HL-60/S4 (cell line): ENCODE results near the gene COMMD9.

Experiments used
- in situ Hi-C: fragments of 300-500 bp; cut with MboI; formaldehyde crosslinking; loops from 2 replicates; pipeline ENCODE4 v1.14.3; 2022; ENCODE audit warnings: low sequenced_read_pairs

The COMMD9 gene

DNA sequence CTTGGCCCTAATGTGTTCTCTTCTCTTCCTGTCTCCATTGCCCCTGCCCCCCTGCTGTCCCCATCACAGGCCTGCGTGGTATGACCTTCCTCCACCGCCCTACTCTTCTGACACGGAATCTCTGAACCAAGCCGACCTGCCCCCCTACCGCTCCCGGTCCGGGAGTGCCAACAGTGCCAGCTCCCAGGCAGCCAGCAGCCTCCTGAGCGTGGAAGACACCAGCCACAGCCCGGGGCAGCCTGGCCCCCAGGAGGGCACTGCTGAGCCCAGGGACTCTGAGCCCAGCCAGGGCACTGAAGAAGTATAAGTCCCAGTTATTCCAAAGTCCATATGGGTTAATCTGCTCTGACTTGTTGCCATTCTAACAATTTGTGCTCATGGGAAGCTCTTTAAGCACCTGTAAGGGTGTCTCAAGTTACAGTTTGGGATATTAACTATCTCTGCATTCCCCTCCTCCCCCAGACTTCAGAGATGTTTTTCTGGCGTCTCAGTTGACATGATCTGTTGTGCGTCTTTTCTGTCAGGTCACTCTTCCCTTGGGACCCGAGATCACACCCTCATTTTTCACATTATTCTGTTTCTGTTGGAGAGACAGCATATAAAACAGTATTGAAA lies 60.0 kb downstream of the COMMD9 start:
- in situ Hi-C loops: no loop called here

DNA sequence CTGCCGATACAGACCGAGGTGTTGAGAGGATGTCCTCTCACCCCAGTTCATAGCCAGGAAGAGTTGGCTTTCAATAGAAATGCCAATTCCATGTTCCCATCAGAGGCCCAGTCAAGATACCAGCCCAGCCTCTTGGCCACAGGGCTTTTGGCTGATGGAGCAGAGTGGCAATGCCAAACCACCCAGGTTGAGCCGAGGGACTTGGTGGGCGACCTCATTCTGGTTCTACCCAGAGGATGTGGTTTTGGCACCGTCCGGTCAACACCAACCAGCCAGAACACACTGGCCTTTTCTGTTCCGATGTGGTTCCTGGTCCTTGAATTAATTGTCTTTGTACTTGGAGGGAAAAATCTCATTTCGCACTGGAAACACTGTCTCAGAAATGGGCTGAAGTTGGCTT lies 60.5 kb downstream of the COMMD9 start:
- in situ Hi-C loops: no loop called here

DNA sequence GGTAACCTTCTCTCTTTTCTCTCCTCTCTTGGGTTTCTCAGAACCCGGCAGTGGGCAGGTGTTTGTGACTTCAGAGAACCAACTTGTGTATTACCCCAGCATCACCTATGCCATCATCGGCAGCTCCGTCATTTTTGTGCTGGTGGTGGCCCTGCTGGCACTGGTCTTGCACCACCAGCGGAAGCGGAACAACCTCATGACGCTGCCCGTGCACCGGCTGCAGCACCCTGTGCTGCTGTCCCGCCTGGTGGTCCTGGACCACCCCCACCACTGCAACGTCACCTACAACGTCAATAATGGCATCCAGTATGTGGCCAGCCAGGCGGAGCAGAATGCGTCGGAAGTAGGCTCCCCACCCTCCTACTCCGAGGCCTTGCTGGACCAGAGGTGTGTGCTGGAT lies 62.2 kb downstream of the COMMD9 start:
- in situ Hi-C loops: no loop called here

DNA sequence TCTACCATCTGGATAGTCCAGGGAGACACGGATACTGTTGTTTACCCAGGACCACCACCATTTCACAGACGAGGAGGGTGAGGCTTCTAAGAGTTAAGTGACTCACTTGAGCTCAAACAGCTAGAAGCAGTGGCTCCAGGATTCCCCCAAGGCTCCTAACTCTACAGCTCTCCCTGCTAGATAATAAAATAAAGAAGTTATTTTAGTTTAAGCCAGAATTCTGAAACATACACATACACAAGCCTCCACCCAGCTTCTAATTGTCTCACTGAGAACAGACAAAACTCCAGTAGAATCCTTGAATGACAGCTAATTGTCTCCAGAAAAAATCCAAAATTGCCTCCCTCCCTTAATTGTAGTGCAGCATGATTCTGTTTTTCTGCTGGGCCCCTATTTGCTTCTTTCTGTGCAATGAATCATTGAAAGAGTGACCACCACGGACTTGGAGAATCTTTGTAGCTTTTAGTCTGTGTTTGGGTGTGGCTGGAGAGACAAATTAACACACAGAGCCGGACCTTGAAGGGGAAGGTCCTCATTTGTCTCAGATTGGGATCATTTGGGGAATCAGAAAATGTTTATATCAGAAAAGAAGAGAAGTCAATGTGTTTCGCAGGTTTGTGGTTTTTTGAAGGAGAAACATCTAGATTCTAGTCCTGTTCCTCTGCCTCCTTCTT lies 64.9 kb downstream of the COMMD9 start:
- in situ Hi-C loops: no loop called here

DNA sequence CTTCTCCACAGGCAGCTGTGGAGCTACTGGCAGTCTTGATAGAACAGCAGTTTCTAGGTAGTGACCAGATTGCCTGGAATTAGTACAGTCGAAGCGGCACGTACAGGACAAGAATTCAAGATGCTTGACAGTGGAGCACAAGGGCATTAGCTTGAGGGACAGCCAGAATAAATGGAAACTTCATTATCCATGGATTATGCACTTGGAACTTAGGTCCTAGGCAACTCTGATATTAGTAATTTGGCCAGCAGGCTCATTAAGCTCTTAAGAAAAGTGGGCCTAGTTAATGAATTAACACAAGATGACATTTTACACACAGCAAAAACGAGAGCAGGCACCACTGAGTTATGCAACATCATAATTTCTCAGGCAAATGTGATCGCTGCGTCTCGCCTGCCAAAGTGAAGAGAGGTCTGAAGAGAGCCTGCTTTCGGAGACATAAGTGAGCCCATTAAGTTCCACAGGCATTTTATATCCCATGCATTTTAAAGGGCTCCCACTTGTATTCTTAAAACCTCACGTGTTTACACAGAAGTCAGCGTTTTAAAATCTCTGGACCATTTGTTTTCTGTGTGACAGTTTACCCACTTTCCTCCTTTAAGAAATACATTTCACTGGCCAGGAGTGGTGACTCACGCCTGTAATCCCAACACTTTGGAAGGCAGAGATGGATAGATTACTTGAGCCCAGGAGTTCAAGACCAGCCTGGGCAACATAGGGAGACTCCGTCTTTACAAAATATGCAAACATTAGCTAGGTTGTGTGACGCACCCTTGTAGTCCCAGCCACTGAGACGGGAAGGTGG lies 66.2 kb downstream of the COMMD9 start:
- in situ Hi-C loops: no loop called here
